Measurements from ENCODE around the gene KRT77. TPM values are rescaled to one million over a fixed set of nuclear protein-coding genes. Genes with fewer than 3 reads are reported as not detected.
"Not testable (repeated sequence)": the region's sequence is repeated elsewhere in the genome, so short reads cannot be mapped to it uniquely, and the experiment has no call there.

The KRT77 gene
- total RNA-seq, result not detected

DNA sequence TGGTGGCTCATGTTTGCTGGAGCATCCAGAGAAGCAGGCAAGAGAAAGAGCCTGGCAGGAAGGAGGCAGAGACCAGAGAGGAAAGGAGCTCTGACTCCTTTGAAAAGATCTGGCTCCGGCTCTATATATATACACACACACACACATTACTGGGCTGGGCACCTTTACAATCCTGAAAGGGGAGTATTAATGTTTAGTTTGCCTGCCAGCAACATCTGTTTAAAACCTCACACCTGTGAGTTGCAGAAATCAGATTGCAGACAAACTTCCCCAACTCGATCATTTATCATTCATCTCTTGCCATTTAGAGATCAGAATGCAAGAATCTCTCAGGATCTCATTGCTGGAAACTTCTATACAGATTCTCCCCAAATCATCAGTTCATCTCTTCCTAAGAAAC is at the start of gene KRT77:
Gene KRT77 (minus strand): TSS at position 101 of the 400 bp plus-strand sequence. CDS start 90 bp downstream, at position 11.
- DNase-seq (ENCODE audit: low spot score), result no peak
- ATAC-seq, result no peak

GRCh38 chr12:52752516-52752915 is 49.2 kb upstream of the KRT77 start:
- no peak for ATAC-seq
- DNase-seq (ENCODE audit: low spot score), result no peak

- no peak for ATAC-seq
- no peak for DNase-seq (ENCODE audit: low spot score)
Observed at GRCh38 chr12:52751795-52752194, 48.5 kb upstream of the KRT77 start.

- not testable (repeated sequence) for ATAC-seq; DNase-seq (ENCODE audit: low spot score)
Observed at GRCh38 chr12:52750532-52750931, 47.2 kb upstream of the KRT77 start.

DNA sequence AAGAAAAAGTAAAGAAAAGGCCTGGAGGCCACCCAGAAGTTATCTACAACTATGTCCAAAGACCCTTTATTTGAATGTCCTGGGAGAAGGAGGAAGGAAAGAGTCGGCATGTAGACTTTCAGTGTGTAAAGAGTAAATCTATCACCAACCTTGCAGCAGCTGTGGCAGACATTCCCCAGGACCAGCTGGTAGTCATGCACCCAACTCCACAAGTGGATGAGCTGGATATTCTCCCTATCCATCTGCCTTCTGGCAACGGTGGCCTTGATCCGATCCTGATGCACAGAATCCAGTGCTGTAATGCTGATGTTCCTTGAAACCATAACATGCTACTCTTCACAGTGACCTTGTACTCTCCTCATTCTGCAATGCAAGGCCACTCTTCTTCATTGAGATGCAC is 46.5 kb upstream of the KRT77 start:
- ATAC-seq (no peak), DNase-seq (ENCODE audit: low spot score) (no peak)

DNA sequence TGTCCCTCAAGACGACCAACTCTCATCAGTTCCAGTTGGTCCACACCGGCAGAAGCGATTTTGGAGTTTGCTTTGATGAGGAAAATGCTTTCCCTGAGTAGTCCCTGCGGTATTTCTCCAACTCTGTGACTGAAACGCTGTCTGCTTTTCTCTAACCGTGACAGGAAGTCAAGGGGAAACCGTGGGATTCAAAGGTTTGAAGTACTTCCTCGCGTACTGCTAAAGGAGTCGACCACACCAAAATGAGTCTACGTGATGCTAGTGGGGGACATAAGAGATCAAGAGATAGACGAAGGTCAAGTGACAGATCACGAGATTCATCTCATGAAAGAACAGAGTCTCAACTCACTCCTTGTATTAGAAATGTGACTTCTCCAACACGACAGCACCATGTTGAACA is 45.3 kb upstream of the KRT77 start:
- ATAC-seq (no peak), DNase-seq (ENCODE audit: low spot score) (no peak)

GRCh38 chr12:52745554-52745953 is 42.2 kb upstream of the KRT77 start:
- ATAC-seq, result no peak

GRCh38 chr12:52744493-52745156 is 41.3 kb upstream of the KRT77 start:
- DNase-seq (ENCODE audit: low spot score), result no peak

More at GRCh38 chr12:52745554-52745953, 42.2 kb upstream of the KRT77 start:
- no peak for DNase-seq (ENCODE audit: low spot score)

GRCh38 chr12:52742822-52743457 is 39.6 kb upstream of the KRT77 start:
- DNase-seq (ENCODE audit: low spot score), result no peak
- ATAC-seq, result no peak

More at GRCh38 chr12:52744493-52745156, 41.3 kb upstream of the KRT77 start:
- ATAC-seq, result no peak

DNA sequence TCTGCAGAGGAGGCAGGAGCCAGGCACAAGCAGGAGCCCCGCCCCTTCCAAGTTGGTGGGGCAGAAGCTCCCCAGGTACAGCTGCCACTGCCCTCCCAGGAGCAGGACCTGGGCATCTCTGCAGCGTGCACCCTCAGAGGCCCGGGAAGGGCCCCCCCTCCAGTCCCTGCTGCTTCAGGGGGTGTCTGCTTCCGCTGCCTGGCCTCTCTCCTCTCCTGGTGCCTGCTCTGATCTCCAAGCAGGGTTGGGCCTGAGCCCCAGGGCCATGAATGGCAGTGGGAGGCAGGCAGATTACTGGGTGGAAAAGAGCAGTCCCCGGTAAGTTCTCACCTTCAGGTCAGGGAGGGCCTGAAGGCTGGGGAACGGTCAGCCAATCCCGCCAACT is 38.9 kb upstream of the KRT77 start:
- ATAC-seq (no peak), DNase-seq (ENCODE audit: low spot score) (no peak)

DNA sequence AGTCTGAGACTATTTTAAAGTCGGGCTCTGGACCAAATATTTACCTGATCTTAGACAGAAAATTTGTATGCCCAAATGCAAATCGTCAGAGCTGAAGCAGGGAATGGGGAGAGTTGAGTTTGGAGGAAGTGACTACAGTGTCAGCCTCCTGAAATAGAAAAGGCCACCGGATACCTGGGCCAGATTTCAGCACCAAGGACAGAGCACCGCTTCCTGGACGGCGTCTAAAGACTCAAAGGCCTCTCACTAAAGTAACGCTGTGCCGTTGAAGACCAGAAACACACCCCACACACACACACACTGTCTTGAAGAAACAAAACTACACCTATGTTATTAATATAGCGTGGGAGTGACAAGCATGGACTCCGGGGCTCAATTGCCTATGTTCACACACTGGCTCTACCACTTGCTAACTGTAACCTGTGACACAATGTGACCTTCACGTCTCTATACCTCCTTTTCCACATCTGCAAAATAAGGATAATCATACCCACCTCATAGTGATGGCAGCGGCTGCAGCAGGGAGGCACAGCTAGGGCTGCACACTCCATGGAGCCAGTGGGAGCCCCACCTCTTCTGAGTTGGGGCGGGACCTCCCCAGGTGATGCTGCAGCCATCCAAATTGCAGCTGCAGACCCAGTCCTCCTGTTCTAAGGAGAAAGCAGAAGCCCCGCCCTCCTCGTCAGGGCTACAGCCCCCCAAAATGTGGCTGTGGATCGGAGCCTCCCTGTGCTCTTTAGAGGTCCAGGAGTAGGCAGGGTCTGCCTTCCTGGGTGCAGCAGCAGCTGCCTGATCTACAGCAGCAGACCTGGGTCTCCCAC is 38.3 kb upstream of the KRT77 start:
- DNase-seq (ENCODE audit: low spot score) (peak; percentile 58), ATAC-seq (peak; percentile 85)

- no peak for ATAC-seq
Observed at GRCh38 chr12:52740584-52740983, 37.3 kb upstream of the KRT77 start.

GRCh38 chr12:52739963-52740362 is 36.6 kb upstream of the KRT77 start:
- no peak for ATAC-seq

More at GRCh38 chr12:52740584-52740983, 37.3 kb upstream of the KRT77 start:
- no peak for DNase-seq (ENCODE audit: low spot score)

DNA sequence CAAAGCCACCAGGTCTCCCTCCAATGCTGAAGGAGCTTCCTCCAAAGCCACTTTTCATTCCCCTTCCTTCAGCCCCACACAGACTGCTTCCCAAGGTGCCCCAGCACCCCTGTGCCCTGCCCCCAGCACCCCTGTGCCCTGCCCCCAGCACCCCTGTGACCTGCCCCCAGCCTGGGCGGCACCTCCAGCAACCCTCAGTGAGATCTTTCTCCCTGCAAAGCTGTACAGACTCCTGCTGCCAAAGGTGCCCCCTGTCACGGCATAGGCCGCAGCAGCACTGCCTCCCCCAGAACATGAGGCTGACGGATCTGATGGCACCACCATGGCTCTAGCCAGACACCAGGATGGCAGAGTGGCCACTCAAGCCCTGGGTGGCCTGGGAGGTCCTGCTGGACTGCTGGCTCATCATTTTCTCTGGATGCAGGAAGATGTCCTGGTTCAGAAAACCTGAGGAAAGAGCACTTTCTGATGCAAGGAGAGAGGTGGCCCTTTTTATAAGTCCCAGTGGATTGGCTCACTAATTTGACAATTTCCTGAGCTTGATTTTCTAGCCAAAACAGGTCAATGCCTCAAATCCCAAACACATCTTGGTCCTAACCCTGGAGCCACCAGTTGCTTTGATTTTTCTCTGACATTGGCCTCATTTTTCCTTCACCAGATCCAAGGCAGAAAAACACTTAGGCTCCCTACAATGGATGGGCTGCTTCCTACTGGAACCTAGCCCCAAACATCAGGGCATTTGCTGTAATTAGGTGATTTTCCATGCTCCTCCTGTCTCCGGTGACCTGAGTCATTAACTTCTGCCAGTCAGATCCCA is 32.7 kb upstream of the KRT77 start:
- no peak for ATAC-seq
- no peak for DNase-seq (ENCODE audit: low spot score)

More at GRCh38 chr12:52739963-52740362, 36.6 kb upstream of the KRT77 start:
- DNase-seq (ENCODE audit: low spot score), result no peak

DNA sequence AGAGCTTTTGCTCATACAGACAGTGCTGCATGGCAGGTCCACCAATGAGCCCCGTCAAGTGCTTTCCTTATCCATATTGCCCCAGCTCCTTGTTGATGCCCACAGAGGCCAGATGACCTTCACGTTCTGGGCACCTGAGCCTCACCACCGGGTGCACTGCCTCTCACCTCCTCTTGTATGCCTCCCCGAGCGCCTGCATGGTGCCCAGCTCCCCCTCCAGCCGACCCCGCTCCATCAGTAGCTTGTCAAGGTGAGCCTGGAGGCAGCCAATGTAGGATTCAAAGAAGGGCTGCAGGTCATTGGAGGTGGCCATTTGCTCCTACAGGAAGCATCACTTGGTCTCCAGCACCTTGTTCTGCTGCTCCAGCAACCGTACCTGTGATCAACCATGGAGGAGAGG is 31.8 kb upstream of the KRT77 start:
- no peak for DNase-seq (ENCODE audit: low spot score)

DNA sequence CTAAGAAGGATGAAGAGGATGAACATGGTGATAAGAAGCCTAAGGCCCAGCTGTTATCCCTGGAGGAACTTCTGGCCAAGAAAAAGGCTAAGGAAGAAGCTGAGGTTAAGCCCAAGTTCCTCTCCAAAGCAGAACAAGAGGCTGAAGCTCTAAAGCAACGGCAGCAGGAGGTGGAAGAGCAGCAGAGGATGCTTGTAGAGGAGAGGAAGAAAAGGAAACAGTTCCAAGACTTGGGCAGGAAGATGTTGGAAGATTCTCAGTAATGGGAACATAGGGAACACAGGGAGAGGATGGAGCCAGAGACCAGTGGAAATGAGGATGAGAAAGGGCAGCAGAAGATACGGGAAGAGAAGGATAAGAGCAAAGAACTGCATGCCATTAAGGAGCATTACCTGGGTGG is 27.5 kb upstream of the KRT77 start:
- no peak for DNase-seq (ENCODE audit: low spot score)
- no peak for ATAC-seq

More for the DNA sequence above, 31.8 kb upstream of the KRT77 start:
- no peak for ATAC-seq

DNA sequence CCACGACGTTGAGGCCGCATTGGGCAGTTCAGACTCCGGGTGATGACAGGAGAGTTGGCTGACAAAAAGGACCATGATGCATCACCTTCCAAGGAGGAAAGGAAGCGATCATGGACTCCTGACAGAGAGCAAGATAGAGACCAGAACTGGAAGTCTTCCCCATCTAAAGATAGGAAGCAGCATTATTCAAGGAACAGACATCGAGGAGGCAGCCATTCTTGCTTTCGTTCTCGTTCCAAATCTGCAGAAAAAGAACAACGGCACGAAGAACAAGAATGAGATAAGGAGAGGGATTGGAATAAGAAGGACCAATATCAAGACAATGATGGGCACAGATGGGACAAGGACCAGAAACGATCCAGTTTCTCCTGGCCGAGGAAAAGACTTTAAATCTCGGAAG is 27.1 kb upstream of the KRT77 start:
- DNase-seq (ENCODE audit: low spot score), result no peak
- ATAC-seq, result no peak

DNA sequence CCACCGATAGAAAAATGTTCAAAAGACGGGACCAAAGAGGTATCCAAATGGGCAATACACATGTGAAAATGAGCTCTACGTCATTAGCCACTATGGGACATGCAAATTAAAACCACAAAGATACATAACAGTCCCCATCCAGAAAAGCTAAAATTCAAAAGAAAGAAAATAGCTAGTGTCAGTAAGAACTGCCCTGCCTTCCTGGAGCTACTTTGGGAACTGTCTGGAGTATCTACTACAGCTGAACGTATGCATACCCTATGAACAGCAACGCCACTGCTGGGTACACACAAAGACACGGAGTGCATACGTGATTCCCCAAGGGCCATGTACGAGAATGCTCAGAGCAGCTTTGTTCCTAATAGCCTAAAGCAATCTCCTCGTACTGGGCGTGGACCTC is 25.8 kb upstream of the KRT77 start:
- DNase-seq (ENCODE audit: low spot score) (no peak), ATAC-seq (no peak)

- DNase-seq (ENCODE audit: low spot score) (no peak), ATAC-seq (no peak)
Observed at GRCh38 chr12:52728374-52728773, 25.1 kb upstream of the KRT77 start.

- DNase-seq (ENCODE audit: low spot score) (no peak), ATAC-seq (no peak)
Observed at GRCh38 chr12:52727037-52727436, 23.7 kb upstream of the KRT77 start.

GRCh38 chr12:52726451-52726850 is 23.1 kb upstream of the KRT77 start:
- DNase-seq (ENCODE audit: low spot score) (no peak), ATAC-seq (no peak)

All from left lobe of liver (tissue), 2 donors.